ENCODE measurements around the gene MPRIP. TPM values are rescaled to one million over a fixed set of nuclear protein-coding genes. Genes with fewer than 3 reads are reported as not detected.

The MPRIP gene
- total and polyA plus RNA-seq, 2 donors (not counting 3 experiments of a cell fraction or from before 2014, with no cell fraction given): 94.6 to 246 TPM

DNA sequence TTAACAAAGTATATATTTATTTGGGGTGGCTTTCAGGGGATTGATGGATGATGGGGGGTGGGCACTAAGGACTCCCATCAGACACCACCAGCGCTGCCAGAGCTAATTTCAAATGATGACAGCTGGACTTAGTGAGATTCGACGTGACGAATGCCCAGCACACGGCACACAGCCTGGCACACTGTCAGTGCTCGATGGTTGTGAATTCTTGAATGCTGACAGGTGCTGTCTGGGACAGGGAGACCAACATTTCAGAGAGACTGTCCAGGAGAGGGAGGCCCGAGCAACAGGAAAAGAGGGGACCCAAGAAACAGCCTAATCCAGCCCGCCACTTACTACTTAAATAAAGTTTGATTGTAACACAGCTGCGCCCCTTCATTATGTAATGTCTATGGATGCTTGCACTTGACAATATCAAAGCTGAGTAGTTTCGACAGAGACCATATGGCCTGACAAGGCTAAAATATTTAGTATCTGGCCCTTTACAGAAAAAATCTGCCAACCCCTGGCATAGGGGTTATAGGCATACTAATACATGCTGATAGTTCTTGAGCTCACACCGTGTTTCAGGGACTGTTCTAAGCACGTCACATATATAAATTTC, 6.2 kb upstream of the MPRIP start:
- ChIA-PET POLR2A (no interaction called here), CTCF (interaction anchor here (1.1 to 1.8 kb wide), 2 partner anchors 16 to 20 kb away, joined by 4 read pairs; no protein-coding TSS in a partner anchor)
- Histone ChIP-seq H3K9ac (replicated peaks; ENCODE audit: extremely low read depth, insufficient read depth, low read length) (no peak overlapping the region), H3K36me3 (ENCODE audit: control insufficient read depth in 2 of 2, extremely low read depth in 1 of 2, insufficient read depth in 2 of 2, low read length in 2 of 2) (no peaks in the 10 kb centered on the region), H3K4me3 (replicated peaks in 1 of 3; ENCODE audit: insufficient read depth in 1 of 3, low read depth in 1 of 3, low read length in 3 of 3) (no peak overlapping the region), H3K4me2 (ENCODE audit: insufficient read depth, low read length) (no peak overlapping the region), H3K9me3 (replicated peaks; ENCODE audit: control insufficient read depth, insufficient read depth, low read length) (no peaks in the 10 kb centered on the region), H3K79me2 (ENCODE audit: control insufficient read depth, insufficient read depth, low read length) (no peaks in the 10 kb centered on the region), H3K27me3 (ENCODE audit: control insufficient read depth in 2 of 2, insufficient read depth in 2 of 2, low read length in 2 of 2) (no peaks in the 10 kb centered on the region), H2AFZ (ENCODE audit: low read depth, low read length) (no peak overlapping the region), H3K4me1 (ENCODE audit: control insufficient read depth, extremely low read depth, insufficient read depth, low read length) (peaks cover 16% of the 10 kb centered on the region), H3K9me1 (replicated peaks; ENCODE audit: control insufficient read depth, extremely low read depth, insufficient read depth, low read length) (no peaks in the 10 kb centered on the region), H4K20me1 (replicated peaks; ENCODE audit: control insufficient read depth, extremely low read depth, insufficient read depth, low read length) (no peaks in the 10 kb centered on the region), H3K27ac (ENCODE audit: insufficient read depth, low read depth, low read length) (no peak overlapping the region)
- no TSS peak for BruUV-seq (replicated peaks)
- intact Hi-C loops (cut with micrococcal nuclease) (no loop called here), dilution Hi-C loops (cut with MboI; ENCODE audit: extremely low pct_ligation_motif_present, low sequenced_read_pairs) (no loop called here)
- FAIRE-seq: no peak
- DNase-seq (ENCODE audit: low read depth, low spot score): no peak
- TF ChIP-seq MYC (IDR thresholded peaks at IDR 0.05; ENCODE audit: low read depth, low read length) (no peak), JUN (IDR thresholded peaks at IDR 0.05; ENCODE audit: borderline replicate concordance, insufficient read depth, insufficient read length, low read depth) (no peak)

DNA sequence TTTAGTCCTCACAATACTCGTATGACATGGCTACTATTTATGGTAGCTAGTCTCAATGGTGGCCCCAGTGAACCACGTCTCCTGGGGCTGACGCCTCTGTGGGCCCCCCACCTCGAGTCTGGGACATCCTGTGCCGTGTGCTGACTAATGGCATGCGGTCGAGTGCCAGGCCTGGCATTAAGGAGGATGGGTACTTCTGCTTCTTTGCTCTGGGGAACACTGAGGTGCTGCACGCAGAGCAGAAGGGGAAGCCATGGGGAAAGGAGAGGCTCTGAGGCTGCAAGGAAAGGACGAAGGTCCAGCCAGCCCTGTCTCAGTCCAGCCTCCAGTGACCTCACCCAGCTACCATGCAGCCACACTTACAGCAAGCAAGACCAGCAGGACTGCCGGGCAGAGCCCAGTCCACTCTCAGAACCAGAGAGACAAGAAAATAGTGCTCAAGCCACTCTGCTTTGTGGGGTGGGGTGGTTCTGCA, 5.7 kb upstream of the MPRIP start:
- Histone ChIP-seq H2AFZ (ENCODE audit: low read depth, low read length) (no peak overlapping the region), H3K4me1 (ENCODE audit: control insufficient read depth, extremely low read depth, insufficient read depth, low read length) (peaks cover 14% of the 10 kb centered on the region), H3K36me3 (ENCODE audit: control insufficient read depth in 2 of 2, extremely low read depth in 1 of 2, insufficient read depth in 2 of 2, low read length in 2 of 2) (no peaks in the 10 kb centered on the region), H4K20me1 (replicated peaks; ENCODE audit: control insufficient read depth, extremely low read depth, insufficient read depth, low read length) (no peaks in the 10 kb centered on the region), H3K9ac (replicated peaks; ENCODE audit: extremely low read depth, insufficient read depth, low read length) (no peak overlapping the region), H3K79me2 (ENCODE audit: control insufficient read depth, insufficient read depth, low read length) (no peaks in the 10 kb centered on the region), H3K27me3 (ENCODE audit: control insufficient read depth in 2 of 2, insufficient read depth in 2 of 2, low read length in 2 of 2) (no peaks in the 10 kb centered on the region), H3K4me2 (ENCODE audit: insufficient read depth, low read length) (no peak overlapping the region), H3K27ac (ENCODE audit: insufficient read depth, low read depth, low read length) (no peak overlapping the region), H3K9me1 (replicated peaks; ENCODE audit: control insufficient read depth, extremely low read depth, insufficient read depth, low read length) (no peaks in the 10 kb centered on the region), H3K4me3 (replicated peaks in 1 of 3; ENCODE audit: insufficient read depth in 1 of 3, low read depth in 1 of 3, low read length in 3 of 3) (no peak overlapping the region), H3K9me3 (replicated peaks; ENCODE audit: control insufficient read depth, insufficient read depth, low read length) (no peaks in the 10 kb centered on the region)
- CTCF ChIA-PET: interaction anchor here (1.1 to 1.8 kb wide), 2 partner anchors 16 to 19 kb away, joined by 4 read pairs; no protein-coding TSS in a partner anchor
- dilution Hi-C loops (cut with MboI; ENCODE audit: extremely low pct_ligation_motif_present, low sequenced_read_pairs): no loop called here
- no peak for FAIRE-seq
- DNase-seq (ENCODE audit: low read depth, low spot score): no peak
- intact Hi-C loops (cut with micrococcal nuclease): no loop called here
- BruUV-seq (replicated peaks): no TSS peak
- no peak for TF ChIP-seq FOS (IDR thresholded peaks at IDR 0.05; ENCODE audit: borderline replicate concordance, insufficient read depth, low read length)
- POLR2A ChIA-PET: no interaction called here

Measured in endothelial cell of umbilical vein (primary cell).